DMS79 treated with DMSO at 0.1 percent for 48 hours (cell line): Measurements from ENCODE around the gene KIR3DL1.
"Not testable (repeated sequence)": the region's sequence is repeated elsewhere in the genome, so short reads cannot be mapped to it uniquely, and the experiment has no call there.

ENCODE experiments used
- DNase-seq: peaks from one replicate; lab custom pipeline; 2025; lab: John Stamatoyannopoulos, UW

Gene KIR3DL1

GRCh38 chr19:54814571-54814970 is 1.7 kb upstream of the KIR3DL1 start:
- DNase-seq: not testable (repeated sequence)

DNA sequence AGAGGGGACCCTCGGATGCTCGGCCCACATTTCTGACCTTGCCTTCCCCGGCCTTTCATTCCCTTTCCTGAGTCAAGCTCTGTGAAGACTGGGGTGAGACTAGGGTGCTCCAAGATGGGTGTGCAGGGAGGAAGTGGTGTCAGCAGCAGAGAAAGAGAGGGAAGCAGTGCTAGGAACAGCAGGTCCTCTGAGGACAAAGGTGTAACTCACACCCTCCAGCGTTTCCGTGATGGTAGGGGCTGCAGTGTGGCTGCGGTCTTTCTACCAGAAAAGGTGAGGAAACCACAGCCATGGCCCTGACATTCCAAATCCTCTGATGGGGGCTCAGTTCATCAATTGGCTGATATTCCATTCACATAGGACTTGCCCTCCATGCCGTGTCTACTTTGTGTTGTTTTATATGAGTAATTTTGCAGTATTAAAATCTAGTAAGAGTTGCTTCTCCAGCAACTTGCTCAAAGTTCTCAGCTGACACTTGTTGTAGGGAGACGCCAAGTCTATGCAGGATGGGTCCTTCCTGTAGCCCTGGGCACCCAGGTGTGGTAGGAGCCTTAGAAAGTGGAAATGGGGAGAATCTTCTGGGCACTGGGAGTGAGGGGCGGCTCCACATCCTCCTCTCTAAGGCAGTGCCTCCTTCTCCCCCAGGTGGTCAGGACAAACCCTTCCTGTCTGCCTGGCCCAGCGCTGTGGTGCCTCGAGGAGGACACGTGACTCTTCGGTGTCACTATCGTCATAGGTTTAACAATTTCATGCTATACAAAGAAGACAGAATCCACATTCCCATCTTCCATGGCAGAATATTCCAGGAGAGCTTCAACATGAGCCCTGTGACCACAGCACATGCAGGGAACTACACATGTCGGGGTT is 1.6 kb downstream of the KIR3DL1 start:
- DNase-seq: no peak

DNA sequence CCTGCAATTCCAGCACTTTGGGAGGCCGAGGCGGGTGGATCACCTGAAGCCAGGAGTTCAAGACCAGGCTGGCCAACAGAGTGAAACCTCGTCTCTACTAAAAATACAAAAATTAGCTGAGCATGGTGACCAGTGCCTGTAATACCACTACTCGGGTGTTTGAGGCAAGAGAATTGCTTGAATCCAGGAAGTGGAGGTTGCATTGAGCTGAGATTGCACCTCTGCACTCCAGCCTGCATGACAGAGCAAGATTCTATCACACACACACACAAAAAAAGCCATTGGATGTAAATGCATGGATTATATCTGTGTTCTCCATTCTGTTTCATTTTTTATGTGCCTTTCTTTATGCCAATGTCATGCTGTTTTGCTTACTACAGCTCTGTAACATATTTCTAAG is 8.1 kb downstream of the KIR3DL1 start:
- DNase-seq: not testable (repeated sequence)

DNA sequence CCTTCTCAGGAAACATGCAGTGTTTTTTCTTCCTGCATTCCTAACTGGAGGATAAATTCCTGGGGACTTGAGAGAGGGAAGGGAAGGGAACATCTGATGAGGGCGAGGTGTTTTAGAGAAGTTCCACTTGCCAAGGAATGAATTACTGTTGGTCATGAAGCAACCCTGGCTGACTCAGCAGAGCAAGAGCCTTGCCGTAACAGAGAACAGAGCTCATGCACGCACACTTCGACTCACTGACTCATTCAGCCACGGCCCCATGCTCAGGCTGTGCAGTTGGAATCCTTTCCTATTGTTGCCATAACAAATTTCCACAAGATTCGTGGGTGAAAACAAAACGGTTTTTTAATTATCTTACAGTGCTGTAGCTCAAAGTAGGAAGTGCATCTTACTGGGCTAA is 9.1 kb downstream of the KIR3DL1 start:
- DNase-seq: not testable (repeated sequence)

- DNase-seq: not testable (repeated sequence)
Measured at GRCh38 chr19:54828064-54828463, 11.8 kb downstream of the KIR3DL1 start.

GRCh38 chr19:54832496-54832895 is 16.2 kb downstream of the KIR3DL1 start, which contains the start of gene KIR2DS4:
KIR2DS4 (plus strand) TSS chr19:54832676.
- DNase-seq: not testable (repeated sequence)

- DNase-seq: not testable (repeated sequence)
Measured at GRCh38 chr19:54835126-54835525, 18.9 kb downstream of the KIR3DL1 start.

DNA sequence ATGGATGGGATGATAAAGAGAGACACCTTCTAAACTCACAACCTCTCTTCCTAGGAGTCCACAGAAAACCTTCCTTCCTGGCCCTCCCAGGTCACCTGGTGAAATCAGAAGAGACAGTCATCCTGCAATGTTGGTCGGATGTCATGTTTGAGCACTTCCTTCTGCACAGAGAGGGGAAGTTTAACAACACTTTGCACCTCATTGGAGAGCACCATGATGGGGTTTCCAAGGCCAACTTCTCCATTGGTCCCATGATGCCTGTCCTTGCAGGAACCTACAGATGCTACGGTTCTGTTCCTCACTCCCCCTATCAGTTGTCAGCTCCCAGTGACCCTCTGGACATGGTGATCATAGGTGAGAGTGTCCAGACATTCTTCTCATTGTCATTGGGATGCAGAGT is 21.3 kb downstream of the KIR3DL1 start:
- not testable (repeated sequence) for DNase-seq

DNA sequence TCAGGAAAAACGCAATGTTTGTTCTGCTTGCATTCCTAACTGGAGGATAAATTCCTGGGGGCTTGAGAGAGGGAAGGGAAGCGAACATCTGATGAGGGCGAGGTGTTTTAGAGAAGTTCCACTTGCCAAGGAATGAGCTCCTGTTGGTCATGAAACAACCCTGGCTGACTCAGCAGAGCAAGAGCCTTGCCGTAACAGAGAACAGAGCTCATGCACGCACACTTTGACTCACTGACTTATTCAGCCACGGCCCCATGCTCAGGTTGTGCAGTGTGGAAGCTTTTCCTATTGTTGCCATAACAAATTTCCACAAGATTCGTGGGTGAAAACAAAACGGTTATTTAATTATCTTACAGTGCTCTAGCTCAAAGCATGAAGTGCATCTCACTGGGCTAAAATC is 26.9 kb downstream of the KIR3DL1 start:
- not testable (repeated sequence) for DNase-seq

- DNase-seq: not testable (repeated sequence)
Measured at GRCh38 chr19:54850061-54850640, 33.9 kb downstream of the KIR3DL1 start, which contains the start of gene KIR3DL2. KIR3DL2 (plus strand) TSS chr19:54850443; CDS start chr19:54850476, 33 bp downstream.

- no peak for DNase-seq
Measured at GRCh38 chr19:54850930-54851329, 34.7 kb downstream of the KIR3DL1 start.

- DNase-seq: no peak
Measured at GRCh38 chr19:54851353-54851752, 35.1 kb downstream of the KIR3DL1 start.

DNA sequence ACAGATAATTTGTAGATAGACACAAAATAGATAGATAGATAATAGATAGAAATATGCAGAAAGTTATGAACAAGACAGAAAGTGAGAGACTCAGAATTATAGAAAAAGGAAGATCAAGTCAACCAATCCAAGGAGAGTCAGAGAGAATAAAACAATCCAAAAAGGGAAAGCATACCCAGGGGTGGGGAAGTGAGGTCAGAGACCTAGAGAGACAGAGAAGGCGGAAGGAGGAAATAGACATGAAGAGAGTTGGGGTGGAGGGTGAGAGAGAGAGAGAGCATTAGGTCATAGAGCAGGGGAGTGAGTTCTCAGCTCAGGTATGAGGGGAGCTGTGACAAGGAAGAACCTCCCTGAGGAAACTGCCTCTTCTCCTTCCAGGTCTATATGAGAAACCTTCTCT is 39.0 kb downstream of the KIR3DL1 start:
- not testable (repeated sequence) for DNase-seq

GRCh38 chr19:54858476-54858875 is 42.2 kb downstream of the KIR3DL1 start:
- DNase-seq: not testable (repeated sequence)

- DNase-seq: not testable (repeated sequence)
Measured at GRCh38 chr19:54859421-54859820, 43.2 kb downstream of the KIR3DL1 start.

DNA sequence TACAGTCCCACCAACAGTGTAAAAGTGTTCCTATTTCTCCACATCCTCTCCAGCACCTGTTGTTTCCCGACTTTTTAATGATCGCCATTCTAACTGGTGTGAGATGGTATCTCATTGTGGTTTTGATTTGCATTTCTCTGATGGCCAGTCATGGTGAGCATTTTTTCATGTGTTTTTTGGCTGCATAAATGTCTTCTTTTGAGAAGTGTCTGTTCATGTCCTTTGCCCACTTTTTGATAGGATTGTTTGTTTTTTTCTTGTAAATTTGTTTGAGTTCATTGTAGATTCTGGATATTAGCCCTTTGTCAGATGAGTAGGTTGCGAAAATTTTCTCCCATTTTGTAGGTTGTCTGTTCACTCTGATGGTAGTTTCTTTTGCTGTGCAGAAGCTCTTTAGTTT is 47.2 kb downstream of the KIR3DL1 start:
- DNase-seq: not testable (repeated sequence)

DNA sequence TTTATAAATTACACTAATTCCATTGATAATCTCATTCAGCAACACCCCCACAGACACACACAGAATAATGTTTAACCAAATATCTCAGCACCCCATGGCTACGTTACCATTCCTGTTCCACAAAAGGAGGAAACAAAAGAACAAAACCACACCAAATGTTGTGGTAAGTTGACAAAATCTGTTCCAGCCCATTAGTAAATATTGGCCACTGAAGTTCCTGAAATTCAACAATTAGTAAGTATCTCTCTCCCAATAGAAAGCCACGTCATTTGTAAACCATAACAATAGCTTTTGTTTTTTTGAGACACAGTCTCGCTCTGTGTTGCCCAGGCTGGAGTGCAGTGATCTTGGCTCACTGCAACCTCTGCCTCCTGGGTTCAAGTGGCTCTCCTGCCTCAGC is 55.4 kb downstream of the KIR3DL1 start:
- DNase-seq: no peak

GRCh38 chr19:54873990-54874389 is 57.7 kb downstream of the KIR3DL1 start, which contains the start of gene FCAR:
FCAR (plus strand) TSS chr19:54874235; CDS start chr19:54874290, 55 bp downstream.
- DNase-seq: no peak

GRCh38 chr19:54875506-54875905 is 59.2 kb downstream of the KIR3DL1 start:
- no peak for DNase-seq

GRCh38 chr19:54877471-54877870 is 61.2 kb downstream of the KIR3DL1 start:
- DNase-seq: no peak
